NCI-H2227 (cell line): ENCODE data around the gene KDM2A.

Experiments
- DNase-seq: peaks from one replicate; lab custom pipeline; 2025; ENCODE audit not compliant: unreplicated experiment; lab: John Stamatoyannopoulos, UW

The KDM2A gene

GRCh38 chr11:67282876-67283371 lies 163.9 kb downstream of the KDM2A start:
- no peak for DNase-seq

DNA sequence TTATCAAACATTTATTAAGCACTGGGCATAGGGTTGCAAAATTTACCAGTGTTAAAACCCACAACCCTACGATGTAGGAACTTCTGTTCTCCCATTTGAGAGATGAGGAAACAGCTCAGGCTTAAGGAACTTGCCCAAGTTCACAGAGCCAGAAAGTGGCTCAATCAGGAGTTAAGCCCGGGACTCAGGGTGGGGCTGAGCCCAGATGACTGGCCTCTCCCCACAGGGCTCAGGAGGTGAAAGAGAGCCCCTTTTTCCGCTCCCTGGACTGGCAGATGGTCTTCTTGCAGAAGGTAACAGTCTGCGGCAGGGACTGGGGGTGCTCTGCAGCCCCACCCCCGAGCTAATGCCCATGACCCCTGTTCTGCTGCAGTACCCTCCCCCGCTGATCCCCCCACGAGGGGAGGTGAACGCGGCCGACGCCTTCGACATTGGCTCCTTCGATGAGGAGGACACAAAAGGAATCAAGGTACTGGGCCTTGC lies 164.5 kb downstream of the KDM2A start:
- no peak for DNase-seq

- no peak for DNase-seq
Observed at GRCh38 chr11:67284811-67285540, 165.9 kb downstream of the KDM2A start.

GRCh38 chr11:67285541-67286498 lies 166.8 kb downstream of the KDM2A start:
- no peak for DNase-seq

DNA sequence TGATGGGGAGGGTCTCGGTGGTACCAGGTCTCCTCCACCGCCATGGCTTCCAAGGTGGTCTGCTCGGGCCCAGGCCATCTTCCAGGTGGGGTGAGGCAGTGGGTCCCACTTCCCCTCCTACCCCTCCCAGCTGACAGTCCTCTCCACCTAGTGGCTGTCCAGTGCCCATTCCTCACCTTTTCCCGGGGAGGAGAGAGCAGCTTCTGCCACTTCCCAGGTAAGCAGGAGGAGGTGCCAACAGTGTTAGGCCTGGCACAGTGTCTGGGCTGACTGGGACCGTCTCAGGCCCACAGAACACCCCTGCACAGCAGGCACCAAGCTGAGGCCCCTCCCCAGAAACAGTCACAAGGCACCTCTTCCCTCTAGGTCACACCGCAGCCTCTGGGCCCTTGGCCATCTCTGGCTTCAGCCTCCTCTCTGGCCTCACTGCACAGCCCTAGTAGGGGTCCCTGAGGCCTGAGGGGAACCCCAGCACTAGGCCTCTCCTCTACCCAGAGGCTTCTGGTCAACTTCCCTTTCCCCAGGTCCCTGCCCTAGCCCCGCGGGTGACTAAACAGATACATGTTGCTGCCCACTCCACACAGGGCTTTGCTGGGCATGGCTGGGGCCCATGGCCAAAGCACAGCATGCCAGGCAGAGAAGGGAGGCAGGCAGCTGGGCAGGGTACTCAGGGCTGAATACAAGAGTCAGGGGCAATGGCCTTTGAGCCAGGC lies 167.7 kb downstream of the KDM2A start:
- DNase-seq, result no peak

DNA sequence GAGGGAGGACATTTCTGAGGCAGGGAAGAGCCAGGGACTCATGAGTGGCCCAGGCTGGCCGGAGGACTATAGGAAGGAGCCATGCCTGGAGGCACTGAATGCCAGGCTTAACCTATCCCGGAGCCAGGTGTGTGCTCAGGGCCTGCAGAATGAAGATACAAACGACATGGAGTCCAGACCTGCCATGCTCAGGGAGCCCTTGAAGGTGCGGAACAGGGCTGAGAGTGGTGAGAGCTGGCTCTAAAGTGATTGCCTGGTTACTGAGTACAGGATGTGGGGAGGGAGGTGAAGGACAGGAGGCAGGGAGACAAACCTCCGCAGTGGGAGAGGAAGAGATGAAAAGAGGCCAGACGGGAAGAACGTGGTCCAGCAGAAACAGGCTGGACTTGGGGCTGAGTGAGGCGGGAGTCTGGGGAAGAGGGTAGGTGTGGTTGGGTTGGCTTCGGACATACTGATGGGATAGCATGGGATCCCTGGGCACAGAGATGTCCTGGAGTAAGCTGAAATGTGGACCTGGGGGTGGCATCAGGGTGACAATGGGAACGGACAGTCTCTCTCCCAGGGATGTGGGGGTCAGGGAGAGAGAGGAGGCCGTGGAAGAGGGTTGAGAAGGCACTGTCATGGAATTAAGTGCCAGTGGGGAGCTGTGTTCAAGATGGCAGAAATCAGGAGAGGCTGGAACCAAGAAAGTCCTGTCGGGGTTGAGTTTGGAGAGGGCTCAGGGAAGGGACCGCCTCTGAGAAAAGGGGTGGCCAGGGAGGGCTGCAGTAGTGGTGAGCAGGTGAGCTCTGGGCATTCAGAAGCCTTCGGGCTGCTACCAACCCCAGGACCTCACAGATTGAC lies 168.5 kb downstream of the KDM2A start:
- no peak for DNase-seq

GRCh38 chr11:67288198-67288451 lies 169.1 kb downstream of the KDM2A start:
- no peak for DNase-seq

GRCh38 chr11:67288452-67289225 lies 169.6 kb downstream of the KDM2A start:
- DNase-seq, result peak; percentile 93

DNA sequence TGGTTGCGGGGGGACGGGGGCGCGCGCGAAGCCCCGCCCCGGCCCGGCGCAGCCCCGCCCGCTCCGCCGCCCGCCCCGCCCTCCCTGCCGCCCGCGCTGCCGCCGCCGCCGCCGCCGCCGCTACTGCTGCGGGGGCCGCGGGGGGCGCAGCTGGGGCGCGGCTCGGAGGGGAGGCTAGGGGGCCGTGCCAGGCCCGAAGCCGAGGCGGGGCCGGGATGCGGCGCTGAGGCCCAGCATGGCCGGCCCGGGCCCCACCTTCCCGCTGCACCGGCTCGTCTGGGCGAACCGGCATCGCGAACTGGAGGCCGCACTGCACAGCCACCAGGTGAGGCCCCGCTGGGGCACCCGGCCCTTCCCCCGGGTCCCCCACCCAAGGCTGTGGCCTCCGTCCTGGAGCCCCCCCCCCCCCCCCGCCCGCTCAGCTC lies 170.2 kb downstream of the KDM2A start, which contains the start of gene ANKRD13D:
TSS of gene ANKRD13D (plus strand) at position 78 of the 425 bp plus-strand sequence. CDS start at position 236, 158 bp downstream.
- DNase-seq, result peak; percentile 93

DNA sequence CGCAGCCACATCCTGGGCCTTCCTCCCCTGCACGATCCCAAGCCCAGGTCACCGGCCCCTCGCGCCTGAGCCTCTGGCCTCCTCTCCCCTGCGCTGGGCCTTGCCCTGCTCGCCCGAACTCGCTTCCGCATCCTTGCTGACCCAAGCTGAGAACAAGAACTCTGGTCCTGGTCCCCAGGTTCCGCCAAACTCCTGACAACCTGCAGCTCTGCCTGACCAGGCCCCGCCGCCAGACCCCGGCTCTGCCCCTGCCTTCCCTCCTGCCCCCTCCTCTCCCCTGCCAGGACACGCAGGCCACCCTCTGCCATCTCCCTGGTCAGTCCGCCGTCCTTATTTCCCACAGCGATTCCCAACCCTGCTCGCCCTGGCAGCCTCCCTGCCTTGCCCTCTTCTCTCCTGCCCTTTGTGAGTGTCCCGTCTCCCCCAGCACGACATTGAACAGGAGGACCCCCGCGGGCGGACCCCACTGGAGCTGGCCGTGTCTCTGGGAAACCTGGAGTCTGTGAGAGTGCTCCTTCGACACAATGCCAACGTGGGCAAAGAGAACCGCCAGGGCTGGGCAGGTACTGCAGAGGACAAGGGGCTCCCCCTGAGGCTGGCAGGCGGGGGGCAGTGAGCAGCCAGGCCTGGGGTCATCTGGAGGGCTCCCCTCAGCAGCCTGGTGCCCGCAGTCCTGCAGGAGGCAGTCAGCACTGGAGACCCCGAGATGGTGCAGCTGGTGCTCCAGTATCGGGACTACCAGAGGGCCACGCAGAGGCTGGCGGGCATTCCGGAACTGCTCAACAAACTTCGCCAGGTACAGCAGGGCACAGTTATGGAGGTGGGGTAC lies 170.8 kb downstream of the KDM2A start:
- DNase-seq, result no peak

GRCh38 chr11:67290801-67291200 lies 171.7 kb downstream of the KDM2A start:
- DNase-seq, result peak; percentile 50

DNA sequence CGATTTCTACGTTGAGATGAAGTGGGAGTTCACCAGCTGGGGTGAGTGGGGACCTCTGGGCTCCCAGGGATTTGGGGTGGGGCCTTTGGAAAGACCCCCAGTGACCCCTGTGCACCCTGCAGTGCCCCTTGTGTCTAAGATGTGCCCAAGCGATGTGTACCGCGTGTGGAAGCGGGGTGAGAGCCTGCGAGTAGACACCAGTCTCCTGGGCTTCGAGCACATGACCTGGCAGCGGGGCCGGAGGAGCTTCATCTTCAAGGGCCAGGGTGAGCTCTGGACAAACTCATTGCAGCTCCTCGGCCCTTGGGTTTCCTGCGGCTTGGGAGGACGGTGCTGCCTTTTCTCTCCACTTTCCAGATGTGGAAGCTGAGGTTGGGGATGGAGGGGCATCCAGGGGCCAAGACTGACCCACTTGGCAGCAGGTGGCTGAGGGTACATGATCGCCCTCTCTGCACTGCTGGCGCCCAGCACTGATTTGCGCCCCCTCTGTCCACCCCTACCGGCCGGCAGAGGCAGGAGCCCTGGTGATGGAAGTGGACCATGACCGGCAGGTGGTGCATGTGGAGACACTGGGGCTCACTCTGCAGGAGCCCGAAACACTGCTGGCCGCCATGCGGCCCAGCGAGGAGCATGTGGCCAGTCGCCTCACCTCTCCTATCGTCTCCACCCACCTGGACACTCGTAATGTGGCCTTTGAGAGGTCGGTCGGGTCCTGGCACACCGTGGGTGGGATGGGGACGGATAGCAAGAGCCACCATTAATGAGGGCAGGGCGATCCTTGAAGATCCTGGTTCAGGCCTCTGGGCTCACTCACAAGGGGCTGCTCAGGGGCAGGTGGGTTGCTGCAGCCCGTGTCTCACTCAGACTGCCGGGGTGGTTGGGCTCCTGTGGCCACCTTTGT lies 172.7 kb downstream of the KDM2A start:
- DNase-seq, result no peak

DNA sequence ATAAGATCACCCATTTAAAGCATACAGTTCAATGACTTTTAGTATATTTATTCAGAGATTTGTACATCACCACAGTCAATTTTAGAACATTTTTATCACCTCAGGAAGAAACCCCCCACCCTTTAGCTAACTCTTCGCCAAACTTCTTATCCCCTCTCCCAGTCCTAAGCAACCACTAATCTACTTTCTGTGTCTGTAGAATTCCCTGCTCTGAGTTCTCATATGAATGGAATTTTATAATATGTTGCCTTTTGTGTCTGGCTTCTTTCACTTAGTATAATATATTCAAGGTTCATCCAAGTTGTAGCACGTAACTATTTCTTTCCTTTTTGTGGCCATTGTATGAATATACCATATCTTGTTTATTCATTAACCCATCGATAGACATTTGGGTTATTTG lies 173.6 kb downstream of the KDM2A start:
- DNase-seq, result no peak

DNA sequence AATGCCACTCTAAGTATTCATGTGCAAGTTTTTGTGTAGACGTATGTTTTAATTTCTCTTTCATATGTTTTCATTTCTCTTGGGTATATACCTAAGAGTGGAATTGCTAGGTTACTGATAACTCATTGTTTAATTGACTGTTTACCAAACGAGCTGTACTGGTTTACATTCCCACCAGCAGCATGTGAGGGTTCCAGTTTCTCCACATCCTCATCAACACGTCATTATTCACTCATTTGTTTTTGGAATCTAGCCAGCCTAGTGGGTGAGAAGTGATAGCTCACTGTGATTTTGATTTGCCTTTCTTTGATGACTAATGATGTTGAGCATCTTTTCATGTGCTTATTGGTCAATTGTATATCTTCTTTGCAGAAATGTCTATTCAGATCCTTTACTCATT lies 174.0 kb downstream of the KDM2A start:
- DNase-seq, result no peak

- DNase-seq, result peak; percentile 18
Observed at GRCh38 chr11:67295846-67296245, 176.8 kb downstream of the KDM2A start.

DNA sequence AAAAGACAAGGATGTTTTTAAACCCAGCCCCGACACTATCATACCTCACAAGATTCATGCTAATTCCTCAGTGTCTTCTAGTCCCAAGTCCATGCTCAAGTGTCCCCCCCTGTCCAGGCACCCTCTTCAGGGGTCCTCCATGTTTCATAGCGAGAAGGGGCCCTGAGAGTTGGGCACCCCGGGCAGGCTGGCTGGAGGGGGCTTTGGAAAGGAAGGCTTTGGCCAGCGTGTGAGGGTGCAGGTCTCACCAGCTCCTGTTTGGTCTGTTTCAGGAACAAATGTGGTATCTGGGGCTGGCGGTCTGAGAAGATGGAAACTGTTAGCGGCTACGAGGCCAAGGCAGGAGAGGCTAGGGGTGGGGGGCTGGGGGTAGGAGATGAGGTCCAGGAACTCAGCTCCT lies 179.7 kb downstream of the KDM2A start:
- no peak for DNase-seq

DNA sequence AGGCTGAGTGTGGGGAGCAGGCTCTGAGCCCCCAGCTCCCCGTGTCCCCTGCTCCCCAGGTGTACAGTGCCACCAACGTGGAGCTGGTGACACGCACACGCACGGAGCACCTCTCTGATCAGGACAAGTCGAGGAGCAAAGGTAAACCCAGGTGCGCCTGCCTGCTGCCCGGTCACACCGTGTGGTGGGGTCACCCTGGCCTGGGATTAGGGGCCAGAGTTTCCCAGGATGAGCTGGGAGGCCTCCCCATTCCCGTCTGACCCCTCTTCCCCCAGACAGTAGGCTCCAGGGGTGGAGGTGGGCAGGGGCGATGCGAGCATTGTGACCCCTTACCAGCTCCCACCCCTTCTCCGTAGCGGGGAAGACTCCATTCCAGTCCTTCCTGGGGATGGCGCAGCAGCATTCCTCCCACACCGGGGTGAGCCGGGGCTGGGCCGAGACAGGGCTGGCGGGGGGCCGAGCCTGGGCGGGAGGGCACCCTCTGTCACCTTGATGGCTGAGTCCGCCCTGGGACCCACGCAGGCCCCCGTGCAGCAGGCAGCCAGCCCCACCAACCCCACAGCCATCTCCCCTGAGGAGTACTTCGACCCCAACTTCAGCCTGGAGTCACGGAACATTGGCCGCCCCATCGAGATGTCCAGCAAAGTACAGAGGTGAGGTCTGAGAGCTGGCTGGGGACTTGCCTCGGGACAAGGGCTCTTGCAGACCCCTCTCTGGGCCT lies 180.6 kb downstream of the KDM2A start:
- no peak for DNase-seq
